ENCODE results near the gene IQSEC3. TPM values are rescaled to one million over a fixed set of nuclear protein-coding genes. Genes with fewer than 3 reads are reported as not detected.

Gene IQSEC3
- total RNA-seq, 1 experiment from 2014 or later = 0.55 TPM

DNA sequence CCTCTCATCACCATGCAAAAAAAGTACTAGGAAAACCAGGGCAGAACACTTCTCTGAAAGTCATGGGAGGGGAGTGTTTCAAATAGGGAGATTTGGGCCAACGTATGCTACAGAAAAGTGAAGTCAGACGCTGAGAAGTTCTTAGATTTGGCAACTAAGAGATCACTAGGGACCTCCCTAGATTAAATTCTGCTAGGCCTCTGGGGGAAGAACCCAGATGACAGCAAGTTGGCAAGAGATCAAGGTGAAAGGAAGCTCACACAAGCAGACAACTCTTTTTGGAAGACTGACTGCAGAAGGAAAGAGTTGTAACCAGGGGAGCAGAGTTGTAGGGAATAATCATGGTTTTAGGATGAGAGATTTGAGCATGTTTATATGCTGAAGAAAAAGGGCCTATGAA is 20.7 kb downstream of the IQSEC3 start:
- no peak overlapping the region for H2BK15ac ChIP-seq (ENCODE audit: low read depth, low read length)
- no peak overlapping the region for H3K14ac ChIP-seq (ENCODE audit: insufficient read depth, low read length)

More for the DNA sequence above, 20.7 kb downstream of the IQSEC3 start:
- WGBS (ENCODE audit: extremely low coverage, insufficient read length, low lambda C conversion rate) = no CpG with 5 or more reads among the region's 2 CpGs
- no peaks in the 10 kb centered on the region for H3K27me3 ChIP-seq (ENCODE audit: insufficient read depth, low read length)
- no peak overlapping the region for H3K23ac ChIP-seq (ENCODE audit: insufficient read length, low read depth, low read length)
- H3K4me2 ChIP-seq (ENCODE audit: insufficient read depth, insufficient read length, low read length) = no peak overlapping the region
- no peak for DNase-seq
- H2BK120ac ChIP-seq (ENCODE audit: low read depth, low read length, poor library complexity, severe bottlenecking) = no peak overlapping the region
- TF ChIP-seq, protein P1, sequence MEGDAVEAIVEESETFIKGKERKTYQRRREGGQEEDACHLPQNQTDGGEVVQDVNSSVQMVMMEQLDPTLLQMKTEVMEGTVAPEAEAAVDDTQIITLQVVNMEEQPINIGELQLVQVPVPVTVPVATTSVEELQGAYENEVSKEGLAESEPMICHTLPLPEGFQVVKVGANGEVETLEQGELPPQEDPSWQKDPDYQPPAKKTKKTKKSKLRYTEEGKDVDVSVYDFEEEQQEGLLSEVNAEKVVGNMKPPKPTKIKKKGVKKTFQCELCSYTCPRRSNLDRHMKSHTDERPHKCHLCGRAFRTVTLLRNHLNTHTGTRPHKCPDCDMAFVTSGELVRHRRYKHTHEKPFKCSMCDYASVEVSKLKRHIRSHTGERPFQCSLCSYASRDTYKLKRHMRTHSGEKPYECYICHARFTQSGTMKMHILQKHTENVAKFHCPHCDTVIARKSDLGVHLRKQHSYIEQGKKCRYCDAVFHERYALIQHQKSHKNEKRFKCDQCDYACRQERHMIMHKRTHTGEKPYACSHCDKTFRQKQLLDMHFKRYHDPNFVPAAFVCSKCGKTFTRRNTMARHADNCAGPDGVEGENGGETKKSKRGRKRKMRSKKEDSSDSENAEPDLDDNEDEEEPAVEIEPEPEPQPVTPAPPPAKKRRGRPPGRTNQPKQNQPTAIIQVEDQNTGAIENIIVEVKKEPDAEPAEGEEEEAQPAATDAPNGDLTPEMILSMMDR (conservative IDR thresholded peaks at IDR 0.05) = no peak
- Mint-ChIP-seq H3K4me3 (no peak overlapping the region), H3K4me1 (peaks cover 5 to 7% of the 10 kb centered on the region in 2 experiments; a peak in 1 of 4 replicates), H3K36me3 (ENCODE audit: insufficient read depth in 1 of 3, low read depth in 3 of 3) (peaks cover 0 to 7% (median 3%) of the 10 kb centered on the region in 3 experiments; a peak in 2 of 7 replicates), H3K27ac (no peak overlapping the region), H3K27me3 (ENCODE audit: low read depth) (peaks cover 22% of the 10 kb centered on the region), H3K9me3 (peaks cover 15% of the 10 kb centered on the region in 2 experiments; a peak in 4 of 5 replicates)
- H4K5ac ChIP-seq (ENCODE audit: insufficient read length, low read depth, low read length) = no peak overlapping the region
- H3K9me3 ChIP-seq (ENCODE audit: control insufficient read depth, low read depth, low read length) = no peaks in the 10 kb centered on the region
- no peak overlapping the region for H3K4ac ChIP-seq (ENCODE audit: low read depth, low read length)
- no peak overlapping the region for H2BK12ac ChIP-seq (ENCODE audit: insufficient read length, low read depth, low read length)
- H3K18ac ChIP-seq (ENCODE audit: insufficient read length, low read depth, low read length) = no peak overlapping the region
- H3K23me2 ChIP-seq (ENCODE audit: insufficient read length, low read depth, low read length, poor library complexity, severe bottlenecking) = no peaks in the 10 kb centered on the region
- no peak overlapping the region for H3K56ac ChIP-seq (ENCODE audit: insufficient read length, low read depth, low read length)
- no peak overlapping the region for H2BK5ac ChIP-seq (ENCODE audit: insufficient read length, low read length)
- H2AK5ac ChIP-seq (ENCODE audit: insufficient read length, low read length) = no peak overlapping the region
- H2AFZ ChIP-seq (ENCODE audit: low read length) = no peak overlapping the region
- H3T11ph ChIP-seq (ENCODE audit: low read length) = no peak overlapping the region
- no peak overlapping the region for H2BK20ac ChIP-seq (ENCODE audit: low read depth, low read length, poor library complexity, severe bottlenecking)
- no peaks in the 10 kb centered on the region for H3K79me1 ChIP-seq (ENCODE audit: insufficient read depth, low read depth, low read length, poor library complexity, severe bottlenecking)
- H4K91ac ChIP-seq (ENCODE audit: insufficient read length, low read depth, low read length) = no peak overlapping the region
- H4K8ac ChIP-seq (replicated peaks; ENCODE audit: insufficient read length, low read depth, low read length) = no peak overlapping the region
- no peak overlapping the region for H3K9ac ChIP-seq (ENCODE audit: extremely low read depth, insufficient read length, low read length)
- H3K4me1 ChIP-seq (ENCODE audit: insufficient read depth, low read length) = peaks cover 4% of the 10 kb centered on the region; the same call in 1 of the 2 replicates
- H3K79me2 ChIP-seq (ENCODE audit: insufficient read depth, low read length) = no peaks in the 10 kb centered on the region
- H3K27ac ChIP-seq (ENCODE audit: insufficient read length, low read depth, low read length) = no peak overlapping the region
- H4K20me1 ChIP-seq (ENCODE audit: control insufficient read depth, insufficient read depth, insufficient read length) = no peaks in the 10 kb centered on the region

Measured in H9 (cell line).